ENCODE measurements around the gene FAM107A.

- TF ChIP-seq GATA2 (IDR thresholded peaks at IDR 0.05; ENCODE audit: low read depth, low read length) (no peak), GATA3 (IDR thresholded peaks at IDR 0.05; ENCODE audit: low read depth, low read length) (no peak)
Measured at GRCh38 chr3:58560771-58561311, 16.4 kb downstream of the FAM107A start.
